ENCODE data around the gene GABRQ. TPM values are rescaled to one million over a fixed set of nuclear protein-coding genes. Genes with fewer than 3 reads are reported as not detected.

GABRQ gene
- total RNA-seq (2014; rRNA removed) = under 0.01 TPM in 1 of 2 replicates, not detected in the other
- Bru-seq, nascent RNA = not detected
- percentile 4 among the genes with signal in this experiment for BruChase-seq, experiment 1, labeled RNA remaining after a 6-hour chase
- BruChase-seq, experiment 2, labeled RNA remaining after a 2-hour chase = percentile 7 among the genes with signal in this experiment
- long read RNA-seq = 0 reads

DNA sequence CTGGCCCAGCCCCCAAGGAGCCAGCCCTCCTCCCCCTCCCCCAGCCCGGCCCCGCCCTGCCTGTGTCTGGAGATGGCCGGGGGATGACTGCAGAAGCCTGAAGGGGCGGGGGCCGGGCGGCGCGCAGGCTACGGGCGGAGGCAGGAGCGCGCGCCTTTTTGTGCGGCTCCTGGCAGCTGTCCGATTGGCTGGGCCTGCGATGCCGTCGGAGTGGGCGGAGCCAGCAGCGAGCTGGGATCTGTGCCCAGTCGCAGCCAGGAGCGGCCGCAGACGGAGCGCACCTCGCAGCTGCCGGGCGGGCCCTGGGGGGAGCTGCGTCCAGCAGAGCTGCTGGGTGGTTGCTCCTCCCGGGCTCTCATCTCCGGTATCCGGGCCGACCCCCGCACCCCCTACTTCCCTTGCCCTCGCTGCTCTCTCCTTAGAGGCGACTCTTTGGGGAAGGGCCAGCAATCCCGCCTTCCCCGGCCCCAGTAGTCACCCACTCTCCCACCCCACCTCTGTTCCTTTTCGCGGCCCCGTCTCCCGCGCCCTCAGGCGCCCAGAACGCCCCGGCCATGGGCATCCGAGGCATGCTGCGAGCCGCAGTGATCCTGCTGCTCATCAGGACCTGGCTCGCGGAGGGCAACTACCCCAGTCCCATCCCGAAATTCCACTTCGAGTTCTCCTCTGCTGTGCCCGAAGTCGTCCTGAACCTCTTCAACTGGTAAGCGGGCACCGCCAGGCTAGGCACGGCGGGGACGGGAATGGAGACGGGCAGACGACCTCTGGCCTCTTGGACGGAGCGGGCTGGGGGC is at the start of gene GABRQ:
Gene GABRQ, plus strand, starts transcription at position 247 of the 794 bp plus-strand sequence. Its CDS starts 308 bp downstream, at position 555.
- Histone ChIP-seq H3K9ac (ENCODE audit: low read length) (no peak within 1 kb of the TSS), H3K4me3 (ENCODE audit: low read length) (no peak within 1 kb of the TSS), H3K4me1 (ENCODE audit: insufficient read depth, low read length) (no peaks in the 10 kb centered on the region), H4K20me1 (ENCODE audit: low read length) (no peaks in the 10 kb centered on the region), H3K9me2 (replicated peaks; ENCODE audit: low read length) (no peaks in the 10 kb centered on the region), H3K9me3 (ENCODE audit: low read length) (no peaks in the 10 kb centered on the region), H2AFZ (ENCODE audit: low read length) (no peak within 1 kb of the TSS), H3K79me2 (ENCODE audit: low read length) (no peaks in the 10 kb centered on the region), H3K4me2 (ENCODE audit: low read length) (no peak within 1 kb of the TSS), H3K27me3 (ENCODE audit: low read length) (peaks cover 21% of the 10 kb centered on the region), H3F3A (ENCODE audit: low read length, unreplicated experiment) (no peaks in the 10 kb centered on the region), H3K36me3 (ENCODE audit: low read depth, low read length) (no peaks in the 10 kb centered on the region), H3K27ac (ENCODE audit: low read length) (no peak within 1 kb of the TSS)
- POLR2A ChIA-PET (ENCODE audit: unreplicated experiment) = no interaction called here
- intact Hi-C loops (cut with micrococcal nuclease) = loop anchor here (10.0 kb wide), 1 partner anchor 177 kb away; no protein-coding TSS in a partner anchor
- TF ChIP-seq CTCF (conservative IDR thresholded peaks at IDR 0.05; ENCODE audit: low read depth, low read length) = no peak
- ATAC-seq = no peak
- no peak for DNase-seq
- CTCF ChIA-PET = no interaction called here
- BruUV-seq (replicated peaks) = no TSS peak

- Histone ChIP-seq H3F3A (ENCODE audit: low read length, unreplicated experiment) (no peaks in the 10 kb centered on the region), H2AFZ (ENCODE audit: low read length) (no peak overlapping the region), H3K4me3 (ENCODE audit: low read length) (no peak overlapping the region), H3K36me3 (ENCODE audit: low read depth, low read length) (no peaks in the 10 kb centered on the region), H3K9me3 (ENCODE audit: low read length) (no peaks in the 10 kb centered on the region), H3K79me2 (ENCODE audit: low read length) (no peaks in the 10 kb centered on the region), H3K9me2 (replicated peaks; ENCODE audit: low read length) (no peaks in the 10 kb centered on the region), H4K20me1 (ENCODE audit: low read length) (no peaks in the 10 kb centered on the region), H3K27ac (ENCODE audit: low read length) (no peak overlapping the region), H3K27me3 (ENCODE audit: low read length) (no peaks in the 10 kb centered on the region), H3K9ac (ENCODE audit: low read length) (no peak overlapping the region), H3K4me1 (ENCODE audit: insufficient read depth, low read length) (no peaks in the 10 kb centered on the region), H3K4me2 (ENCODE audit: low read length) (no peak overlapping the region)
- POLR2A ChIA-PET (ENCODE audit: unreplicated experiment) = no interaction called here
- no peak for TF ChIP-seq EZH2phosphoT487 (IDR thresholded peaks at IDR 0.05; ENCODE audit: borderline replicate concordance, low read length)
- no peak for TF ChIP-seq CTCF (conservative IDR thresholded peaks at IDR 0.05; ENCODE audit: low read depth, low read length)
- TF ChIP-seq EZH2 (IDR thresholded peaks at IDR 0.05; ENCODE audit: low read length, unreplicated experiment) = no peak
- CTCF ChIA-PET = no interaction called here
- no TSS peak for BruUV-seq (replicated peaks)
- DNase-seq = no peak
- intact Hi-C loops (cut with micrococcal nuclease) = no loop called here
- no peak for ATAC-seq
These were observed 49.5 kb upstream of the GABRQ start for GRCh38 chrX:152588206-152588605.

Measured in PC-3 (cell line).